HG03565 (cell line): Measurements from ENCODE around the gene PLA2G4F.
"Not testable (repeated sequence)": the region's sequence is repeated elsewhere in the genome, so short reads cannot be mapped to it uniquely, and the experiment has no call there.

Experiments used
- ATAC-seq: cut with Tn5 transposase; IDR thresholded peaks from one replicate; pipeline ENCODE4 v1.9.1; 2021; ENCODE audit warnings: mild to moderate bottlenecking, moderate library complexity; ENCODE audit not compliant: unreplicated experiment

Gene PLA2G4F

GRCh38 chr15:42102646-42103235, 53.7 kb downstream of the PLA2G4F start:
- ATAC-seq: no peak

- no peak for ATAC-seq
These were observed 54.6 kb downstream of the PLA2G4F start for GRCh38 chr15:42101861-42102260.

GRCh38 chr15:42100021-42100800, 56.2 kb downstream of the PLA2G4F start:
- ATAC-seq: no peak

- no peak for ATAC-seq
These were observed 59.4 kb downstream of the PLA2G4F start for GRCh38 chr15:42097018-42097417.

GRCh38 chr15:42094512-42094963, 61.9 kb downstream of the PLA2G4F start, which contains the start of gene PLA2G4D:
TSS of gene PLA2G4D (minus strand) at chr15:42094562. CDS start at chr15:42094459, 103 bp downstream.
- no peak for ATAC-seq

GRCh38 chr15:42093966-42094365, 62.5 kb downstream of the PLA2G4F start:
- ATAC-seq: no peak

GRCh38 chr15:42092398-42093318, 63.8 kb downstream of the PLA2G4F start:
- ATAC-seq: no peak

GRCh38 chr15:42091753-42092397, 64.6 kb downstream of the PLA2G4F start:
- ATAC-seq: not testable (repeated sequence)

GRCh38 chr15:42090781-42091180, 65.7 kb downstream of the PLA2G4F start:
- no peak for ATAC-seq

GRCh38 chr15:42090370-42090769, 66.1 kb downstream of the PLA2G4F start:
- ATAC-seq: no peak

- ATAC-seq: no peak
These were observed 66.5 kb downstream of the PLA2G4F start for GRCh38 chr15:42089942-42090341.
